Thoracic aorta (tissue), 2 donors: Measurements from ENCODE around the gene ZNF573. TPM values are rescaled to one million over a fixed set of nuclear protein-coding genes. Genes with fewer than 3 reads are reported as not detected.
"Not testable (repeated sequence)": the region's sequence is repeated elsewhere in the genome, so short reads cannot be mapped to it uniquely, and the experiment has no call there.

Experiments
- ATAC-seq: fragments of 150-250 bp; one replicate; pipeline ENCODE4 v1.8.0; 2017; ENCODE audit warnings: low read depth; ENCODE audit not compliant: insufficient number of reproducible peaks, low FRiP score
- DNase-seq: peaks from one replicate; pipeline ENCODE4 v3.0.0-alpha.2; 2020; ENCODE audit warnings: low spot score
- H3K27ac ChIP-seq, 2 donors: fragments of 200-600 bp; sonication (generic); 1 replicate in 1 of 2; 2 replicates in 1 of 2; pipeline ENCODE4 v1.5.1; 2016; ENCODE audit warnings: mild to moderate bottlenecking in 2 of 2, moderate library complexity in 2 of 2
- H3K27me3 ChIP-seq: fragments of 200-600 bp; sonication (generic); replicated peaks from 2 replicates; pipeline ENCODE4 v1.6.0; 2016; ENCODE audit warnings: mild to moderate bottlenecking; ENCODE audit not compliant: insufficient read depth
- H3K36me3 ChIP-seq: fragments of 200-600 bp; sonication (generic); one replicate; pipeline ENCODE4 v1.5.1; 2016
- H3K4me1 ChIP-seq, 2 donors: fragments of 200-600 bp; sonication (generic); 1 replicate in 1 of 2; 2 replicates in 1 of 2; pipeline versions ENCODE4 v1.5.1 to v1.6.0; 2016; ENCODE audit warnings: low read depth in 2 of 2, mild to moderate bottlenecking in 1 of 2; ENCODE audit not compliant: control insufficient read depth in 1 of 2
- H3K4me3 ChIP-seq: fragments of 200-600 bp; sonication (generic); 2 replicates; pipeline ENCODE4 v1.5.1; 2016; ENCODE audit warnings: mild to moderate bottlenecking
- H3K9me3 ChIP-seq: fragments of 200-600 bp; sonication (generic); 2 replicates; pipeline ENCODE4 v1.5.1; 2016
- CTCF ChIP-seq: fragments of 200-600 bp; sonication (generic); IDR thresholded peaks from one replicate; pipeline ENCODE4 v1.5.1; 2019; ENCODE audit warnings: antibody characterized with exemption
- total RNA-seq, 2 donors: library from RNA; depleted of rRNA; stranded (reverse); fragments of >200 nt; gene quantifications; one replicate each; pipeline versions ENCODE4 v1.1.0 to v1.2.3, GENCODE V29; 2016

Gene ZNF573
- 10 to 100 TPM in 1 of 2 donors, 1 to 10 TPM in 1; 5.8 to 18.8 TPM for total RNA-seq

GRCh38 chr19:37779127-37780005 lies at the start of gene ZNF573:
TSS of gene ZNF573 (minus strand) at chr19:37779586. CDS start at chr19:37773729, 5,857 bp downstream.
- ATAC-seq: peak; percentile 86
- Histone ChIP-seq H3K4me3 (peak within 1 kb of the TSS; percentile 75), H3K27me3 (no peaks in the 10 kb centered on the region), H3K27ac (peak within 1 kb of the TSS; percentile 72 to 84), H3K4me1 (peaks cover 5 to 14% of the 10 kb centered on the region in 2 donors), H3K36me3 (no peaks in the 10 kb centered on the region), H3K9me3 (peaks cover 3% of the 10 kb centered on the region)
- TF ChIP-seq CTCF: no peak
- DNase-seq: peak; percentile 42

- no peaks in the 10 kb centered on the region for H3K27me3 ChIP-seq
- no peak overlapping the region for H3K27ac ChIP-seq
- ATAC-seq: peak; percentile 55
- H3K4me3 ChIP-seq: peak overlapping the region; percentile 86
- H3K9me3 ChIP-seq: peaks cover 6% of the 10 kb centered on the region
- peaks cover 0 to 7% of the 10 kb centered on the region in 2 donors for H3K4me1 ChIP-seq
- DNase-seq: peak; percentile 15
- peaks cover 6% of the 10 kb centered on the region for H3K36me3 ChIP-seq
- no peak for TF ChIP-seq CTCF
Measured at GRCh38 chr19:37817180-37817981, 38.0 kb upstream of the ZNF573 start.

- H3K27ac ChIP-seq, DNase-seq, H3K27me3 ChIP-seq, H3K4me3 ChIP-seq, H3K36me3 ChIP-seq, ATAC-seq, H3K4me1 ChIP-seq: not testable (repeated sequence)
- peaks cover 11% of the 10 kb centered on the region for H3K9me3 ChIP-seq
Measured at GRCh38 chr19:37815611-37816010, 36.2 kb upstream of the ZNF573 start.

- Histone ChIP-seq H3K9me3 (peaks cover 18% of the 10 kb centered on the region), H3K36me3 (no peaks in the 10 kb centered on the region), H3K4me1 (peaks cover 0 to 7% of the 10 kb centered on the region in 2 donors), H3K27me3 (no peaks in the 10 kb centered on the region), H3K27ac (no peak overlapping the region), H3K4me3 (no peak overlapping the region)
- ATAC-seq (no peak), DNase-seq (no peak)
- no peak for TF ChIP-seq CTCF
Measured at GRCh38 chr19:37813340-37813739, 34.0 kb upstream of the ZNF573 start.

- H3K27ac ChIP-seq: no peak overlapping the region
- DNase-seq: no peak
- no peaks in the 10 kb centered on the region for H3K27me3 ChIP-seq
- peaks cover 51% of the 10 kb centered on the region for H3K9me3 ChIP-seq
- no peaks in the 10 kb centered on the region for H3K36me3 ChIP-seq
- no peak overlapping the region for H3K4me3 ChIP-seq
- no peak for ATAC-seq
- no peaks in the 10 kb centered on the region for H3K4me1 ChIP-seq
- TF ChIP-seq CTCF: no peak
Measured at GRCh38 chr19:37809366-37809765, 30.0 kb upstream of the ZNF573 start.
